ENCODE data around the gene AK1. TPM values are rescaled to one million over a fixed set of nuclear protein-coding genes. Genes with fewer than 3 reads are reported as not detected.

Gene AK1
- total and polyA plus RNA-seq, 9 of the 15 experiments (the other 6 are each of a cell fraction or from before 2014, with no cell fraction given), result 10.1 to 71.8 (median 39.0) TPM

GRCh38 chr9:127915801-127916719, 38.6 kb upstream of the AK1 start (continued):
- TF ChIP-seq CHD4 (IDR thresholded peaks at IDR 0.05; ENCODE audit: insufficient read depth, insufficient replicate concordance, low read depth, low read length, poor library complexity, severe bottlenecking) (no peak), CHD1 (IDR thresholded peaks at IDR 0.05; ENCODE audit: low read length) (peak; percentile 40), ZNF431 (CRISPR knock-in tag; IDR thresholded peaks at IDR 0.05) (peak; percentile 50), RB1 (IDR thresholded peaks at IDR 0.05; ENCODE audit: low read depth) (peak; percentile 27; the same call in 1 of the 2 replicates), ELF1 (tag; IDR thresholded peaks at IDR 0.05) (no peak), ZNF511 (CRISPR knock-in tag; IDR thresholded peaks at IDR 0.05) (peak; percentile 57; the same call in 1 of the 2 replicates), L3MBTL2 (IDR thresholded peaks at IDR 0.05) (peak; percentile 59; the same call in 1 of the 2 replicates), NR2C2 (CRISPR knock-in tag; IDR thresholded peaks at IDR 0.05) (no peak), NR2C2 (tag; IDR thresholded peaks at IDR 0.05) (0 out of 2 replicates have a peak, but pooled peaks have one; percentile 4), ETS1 (conservative IDR thresholded peaks at IDR 0.05; ENCODE audit: control insufficient read depth, low read depth, low read length) (0 out of 2 replicates have a peak, but pooled peaks have one; percentile 26), ZFX (CRISPR knock-in tag; IDR thresholded peaks at IDR 0.05) (0 out of 2 replicates have a peak, but pooled peaks have one; percentile 2), ZNF263 (CRISPR knock-in tag; IDR thresholded peaks at IDR 0.05; ENCODE audit: borderline replicate concordance) (0 out of 2 replicates have a peak, but pooled peaks have one; percentile 18), ARID4B (CRISPR knock-in tag; IDR thresholded peaks at IDR 0.05) (0 out of 2 replicates have a peak, but pooled peaks have one; percentile 10), ZNF609 (CRISPR knock-in tag; IDR thresholded peaks at IDR 0.05; ENCODE audit: borderline replicate concordance) (no peak)
